SK-N-SH treated with all-trans-retinoic acid at 6 μM for 48 hours (cell line): Measurements from ENCODE around the gene NOXA1.

Source experiments
- ATAC-seq: fragments of 200-7000 bp; cut with Tn5 transposase; 3 replicates; pipeline ENCODE4 v1.9.1; 2020; ENCODE audit warnings: mild to moderate bottlenecking, moderate library complexity
- ARNTL ChIP-seq: fragments of 450-650 bp; formaldehyde crosslinking; IDR thresholded peaks from 2 replicates; pipeline ENCODE4 v1.5.0; 2020; ENCODE audit warnings: low read depth, mild to moderate bottlenecking, moderate library complexity, borderline replicate concordance
- BACH2 ChIP-seq: fragments of 250-450 bp; sonication (Bioruptor Pico); IDR thresholded peaks from 2 replicates; pipeline ENCODE4 v1.9.0; 2021; ENCODE audit warnings: mild to moderate bottlenecking, borderline replicate concordance
- CSDC2 ChIP-seq: fragments of 250-450 bp; sonication (Bioruptor Pico); IDR thresholded peaks from 2 replicates; pipeline ENCODE4 v1.5.0; 2020; ENCODE audit warnings: mild to moderate bottlenecking, moderate library complexity
- GLIS3 ChIP-seq: fragments of 250-450 bp; sonication (Bioruptor Pico); IDR thresholded peaks from 2 replicates; pipeline ENCODE4 v1.5.0; 2020; ENCODE audit warnings: mild to moderate bottlenecking, moderate library complexity
- ISL1 ChIP-seq: fragments of 250-450 bp; sonication (Bioruptor Pico); IDR thresholded peaks from 2 replicates; pipeline ENCODE4 v2.1.2; 2022; ENCODE audit warnings: mild to moderate bottlenecking, moderate library complexity
- OSR1 ChIP-seq: fragments of 250-450 bp; sonication (Bioruptor Pico); IDR thresholded peaks from 2 replicates; pipeline ENCODE4 v1.8.0; 2022; ENCODE audit warnings: moderate library complexity, mild to moderate bottlenecking, inconsistent platforms
- PPARA ChIP-seq: fragments of 250-450 bp; sonication (Bioruptor Pico); IDR thresholded peaks from 2 replicates; pipeline ENCODE4 v1.5.0; 2020; ENCODE audit warnings: mild to moderate bottlenecking, borderline replicate concordance
- RARB ChIP-seq: fragments of 250-450 bp; sonication (Bioruptor Pico); IDR thresholded peaks from 2 replicates; pipeline ENCODE4 v1.8.0; 2021; ENCODE audit warnings: mild to moderate bottlenecking, moderate library complexity
- SNAI2 ChIP-seq: fragments of 250-450 bp; sonication (Bioruptor Pico); IDR thresholded peaks from 2 replicates; pipeline ENCODE4 v1.5.0; 2020; ENCODE audit warnings: mild to moderate bottlenecking, moderate library complexity
- TCF4 ChIP-seq: fragments of 250-450 bp; sonication (Bioruptor Pico); IDR thresholded peaks from 2 replicates; pipeline ENCODE4 v1.8.0; 2021; ENCODE audit warnings: mild to moderate bottlenecking, moderate library complexity, borderline replicate concordance
- TOX ChIP-seq: fragments of 250-450 bp; sonication (Bioruptor Pico); IDR thresholded peaks from 2 replicates; pipeline ENCODE4 v1.8.0; 2021; ENCODE audit warnings: mild to moderate bottlenecking, moderate library complexity, borderline replicate concordance
- ZC3H10 ChIP-seq: fragments of 250-450 bp; sonication (Bioruptor Pico); IDR thresholded peaks from 2 replicates; pipeline ENCODE4 v1.5.1; 2021; ENCODE audit warnings: mild to moderate bottlenecking, moderate library complexity
- ZFP30 ChIP-seq: fragments of 450-650 bp; formaldehyde crosslinking; IDR thresholded peaks from 2 replicates; pipeline ENCODE4 v1.5.0; 2022; ENCODE audit warnings: mild to moderate bottlenecking, moderate library complexity
- ZNF565 ChIP-seq: fragments of 450-650 bp; formaldehyde crosslinking; conservative IDR thresholded peaks from 2 replicates; pipeline ENCODE4 v1.5.0; 2020; ENCODE audit warnings: low read depth, mild to moderate bottlenecking, moderate library complexity
- ZNF70 ChIP-seq: fragments of 450-650 bp; formaldehyde crosslinking; IDR thresholded peaks from 2 replicates; pipeline ENCODE4 v1.5.0; 2020; ENCODE audit warnings: mild to moderate bottlenecking, moderate library complexity
- ZNF8 ChIP-seq: fragments of 450-650 bp; formaldehyde crosslinking; IDR thresholded peaks from 2 replicates; pipeline ENCODE4 v1.5.0; 2020; ENCODE audit warnings: mild to moderate bottlenecking, moderate library complexity
- TF ChIP-seq, protein P1 (sequence below): fragments of 250-450 bp; sonication (Bioruptor Pico); IDR thresholded peaks from 2 replicates; pipeline ENCODE4 v1.5.1; 2020; ENCODE audit warnings: low read depth, mild to moderate bottlenecking, moderate library complexity
- TF ChIP-seq, protein P2 (sequence below): fragments of 250-450 bp; sonication (Bioruptor Pico); IDR thresholded peaks from 2 replicates; pipeline ENCODE4 v1.5.1; 2021; ENCODE audit warnings: mild to moderate bottlenecking, moderate library complexity
- TF ChIP-seq, protein P3 (sequence below): fragments of 250-450 bp; sonication (Bioruptor Pico); IDR thresholded peaks from 2 replicates; pipeline ENCODE4 v1.8.0; 2020; ENCODE audit warnings: mild to moderate bottlenecking, moderate library complexity, borderline replicate concordance
- TF ChIP-seq, protein P4 (sequence below): fragments of 250-450 bp; sonication (Bioruptor Pico); IDR thresholded peaks from 2 replicates; pipeline ENCODE4 v1.5.0; 2020; ENCODE audit warnings: mild to moderate bottlenecking, moderate library complexity
- TF ChIP-seq, protein P5 (sequence below): fragments of 250-450 bp; sonication (Bioruptor Pico); IDR thresholded peaks from 2 replicates; pipeline ENCODE4 v1.8.0; 2021; ENCODE audit warnings: low read depth, mild to moderate bottlenecking, moderate library complexity, borderline replicate concordance

The NOXA1 gene

DNA sequence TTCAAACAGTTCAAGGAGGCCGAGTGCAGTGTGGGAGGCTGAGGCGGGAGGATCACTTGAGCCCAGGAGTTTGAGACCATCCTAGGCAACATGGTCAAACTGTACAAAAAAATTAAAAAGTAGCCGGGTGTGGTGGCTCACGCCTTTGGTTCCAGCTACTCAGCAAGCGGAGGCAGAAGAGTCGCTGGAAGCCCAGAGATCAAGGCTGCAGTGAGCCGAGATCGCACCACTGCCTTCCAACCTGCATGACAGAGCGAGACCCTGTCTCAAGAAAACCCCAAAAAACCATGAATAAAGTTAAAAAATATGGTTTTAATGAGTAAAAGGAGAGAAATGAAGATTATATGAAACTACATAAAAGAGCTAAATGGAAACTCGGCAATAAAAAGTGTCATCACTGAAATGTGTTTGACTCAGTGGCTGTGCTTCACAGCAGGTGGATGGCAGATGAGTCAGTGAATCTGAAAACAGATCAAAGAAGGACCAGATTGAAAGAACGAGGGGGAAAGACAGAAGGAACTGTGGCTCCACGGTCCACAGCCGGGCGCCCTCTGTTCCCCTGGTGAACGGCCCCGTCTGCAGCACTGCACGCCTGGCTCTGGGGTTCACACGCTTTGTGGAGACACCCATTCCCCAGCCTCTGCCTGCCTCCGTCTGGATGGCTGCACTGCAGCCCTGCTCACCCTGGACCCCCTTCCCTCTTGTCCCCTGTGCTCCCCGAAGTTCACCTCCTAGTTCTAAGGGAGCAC is 25.3 kb upstream of the NOXA1 start:
- ATAC-seq, result no peak
- TF ChIP-seq ZNF8 (CRISPR knock-in tag), result no peak
- no peak for TF ChIP-seq ARNTL (CRISPR knock-in tag)

DNA sequence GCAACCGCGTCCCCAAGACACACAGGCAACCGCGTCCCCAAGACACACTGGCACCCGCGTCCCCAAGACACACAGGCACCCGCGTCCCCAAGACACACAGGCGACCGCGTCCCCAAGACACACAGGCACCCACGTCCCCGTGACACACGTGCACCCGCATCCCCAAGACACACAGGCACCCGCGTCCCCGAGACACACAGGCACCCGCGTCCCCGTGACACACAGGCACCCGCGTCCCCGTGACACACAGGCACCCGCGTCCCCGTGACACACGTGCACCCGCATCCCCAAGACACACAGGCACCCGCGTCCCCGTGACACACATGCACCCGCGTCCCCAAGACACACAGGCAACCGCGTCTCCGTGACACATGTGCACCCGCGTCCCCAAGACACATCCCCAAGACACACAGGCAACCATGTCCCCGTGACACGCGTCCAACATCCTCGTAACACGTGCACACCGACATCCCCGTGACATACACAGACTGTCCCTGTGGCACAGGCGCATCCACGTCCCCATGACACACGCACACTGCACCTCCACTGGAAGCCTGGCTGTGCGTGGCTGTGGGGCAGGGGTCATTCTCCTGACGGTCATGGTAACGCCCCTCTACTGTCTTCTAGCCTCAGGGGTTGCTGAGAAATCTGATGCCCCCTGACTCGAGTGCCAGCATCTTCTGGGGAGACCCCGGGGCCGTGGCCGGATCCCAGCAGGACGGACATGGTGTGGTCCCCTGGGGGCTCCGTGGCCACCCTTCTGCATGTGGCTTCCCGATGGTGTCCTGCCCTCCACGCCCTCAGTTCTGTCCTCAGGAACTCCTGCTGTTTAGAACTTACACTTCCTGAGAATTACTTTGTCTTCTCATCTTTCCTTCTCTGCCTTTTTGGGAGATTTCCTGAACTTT is 24.4 kb upstream of the NOXA1 start:
- no peak for ATAC-seq
- TF ChIP-seq ISL1 (CRISPR knock-in tag), result no peak
- TF ChIP-seq, protein P1, sequence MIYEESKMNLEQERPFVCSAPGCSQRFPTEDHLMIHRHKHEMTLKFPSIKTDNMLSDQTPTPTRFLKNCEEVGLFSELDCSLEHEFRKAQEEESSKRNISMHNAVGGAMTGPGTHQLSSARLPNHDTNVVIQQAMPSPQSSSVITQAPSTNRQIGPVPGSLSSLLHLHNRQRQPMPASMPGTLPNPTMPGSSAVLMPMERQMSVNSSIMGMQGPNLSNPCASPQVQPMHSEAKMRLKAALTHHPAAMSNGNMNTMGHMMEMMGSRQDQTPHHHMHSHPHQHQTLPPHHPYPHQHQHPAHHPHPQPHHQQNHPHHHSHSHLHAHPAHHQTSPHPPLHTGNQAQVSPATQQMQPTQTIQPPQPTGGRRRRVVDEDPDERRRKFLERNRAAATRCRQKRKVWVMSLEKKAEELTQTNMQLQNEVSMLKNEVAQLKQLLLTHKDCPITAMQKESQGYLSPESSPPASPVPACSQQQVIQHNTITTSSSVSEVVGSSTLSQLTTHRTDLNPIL (CRISPR knock-in tag), result no peak
- TF ChIP-seq, protein P2, sequence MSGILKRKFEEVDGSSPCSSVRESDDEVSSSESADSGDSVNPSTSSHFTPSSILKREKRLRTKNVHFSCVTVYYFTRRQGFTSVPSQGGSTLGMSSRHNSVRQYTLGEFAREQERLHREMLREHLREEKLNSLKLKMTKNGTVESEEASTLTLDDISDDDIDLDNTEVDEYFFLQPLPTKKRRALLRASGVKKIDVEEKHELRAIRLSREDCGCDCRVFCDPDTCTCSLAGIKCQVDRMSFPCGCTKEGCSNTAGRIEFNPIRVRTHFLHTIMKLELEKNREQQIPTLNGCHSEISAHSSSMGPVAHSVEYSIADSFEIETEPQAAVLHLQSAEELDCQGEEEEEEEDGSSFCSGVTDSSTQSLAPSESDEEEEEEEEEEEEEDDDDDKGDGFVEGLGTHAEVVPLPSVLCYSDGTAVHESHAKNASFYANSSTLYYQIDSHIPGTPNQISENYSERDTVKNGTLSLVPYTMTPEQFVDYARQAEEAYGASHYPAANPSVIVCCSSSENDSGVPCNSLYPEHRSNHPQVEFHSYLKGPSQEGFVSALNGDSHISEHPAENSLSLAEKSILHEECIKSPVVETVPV (CRISPR knock-in tag), result no peak
- TF ChIP-seq ZC3H10 (CRISPR knock-in tag), result no peak
- TF ChIP-seq PPARA (CRISPR knock-in tag), result no peak
- no peak for TF ChIP-seq SNAI2 (CRISPR knock-in tag)
- no peak for TF ChIP-seq ZNF565
- no peak for TF ChIP-seq TCF4 (CRISPR knock-in tag)
- no peak for TF ChIP-seq RARB
- TF ChIP-seq, protein P3, sequence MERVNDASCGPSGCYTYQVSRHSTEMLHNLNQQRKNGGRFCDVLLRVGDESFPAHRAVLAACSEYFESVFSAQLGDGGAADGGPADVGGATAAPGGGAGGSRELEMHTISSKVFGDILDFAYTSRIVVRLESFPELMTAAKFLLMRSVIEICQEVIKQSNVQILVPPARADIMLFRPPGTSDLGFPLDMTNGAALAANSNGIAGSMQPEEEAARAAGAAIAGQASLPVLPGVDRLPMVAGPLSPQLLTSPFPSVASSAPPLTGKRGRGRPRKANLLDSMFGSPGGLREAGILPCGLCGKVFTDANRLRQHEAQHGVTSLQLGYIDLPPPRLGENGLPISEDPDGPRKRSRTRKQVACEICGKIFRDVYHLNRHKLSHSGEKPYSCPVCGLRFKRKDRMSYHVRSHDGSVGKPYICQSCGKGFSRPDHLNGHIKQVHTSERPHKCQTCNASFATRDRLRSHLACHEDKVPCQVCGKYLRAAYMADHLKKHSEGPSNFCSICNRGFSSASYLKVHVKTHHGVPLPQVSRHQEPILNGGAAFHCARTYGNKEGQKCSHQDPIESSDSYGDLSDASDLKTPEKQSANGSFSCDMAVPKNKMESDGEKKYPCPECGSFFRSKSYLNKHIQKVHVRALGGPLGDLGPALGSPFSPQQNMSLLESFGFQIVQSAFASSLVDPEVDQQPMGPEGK, result no peak
- TF ChIP-seq CSDC2 (CRISPR knock-in tag), result no peak
- TF ChIP-seq OSR1 (CRISPR knock-in tag), result no peak
- no peak for TF ChIP-seq ZFP30 (CRISPR knock-in tag)
- TF ChIP-seq, protein P4, sequence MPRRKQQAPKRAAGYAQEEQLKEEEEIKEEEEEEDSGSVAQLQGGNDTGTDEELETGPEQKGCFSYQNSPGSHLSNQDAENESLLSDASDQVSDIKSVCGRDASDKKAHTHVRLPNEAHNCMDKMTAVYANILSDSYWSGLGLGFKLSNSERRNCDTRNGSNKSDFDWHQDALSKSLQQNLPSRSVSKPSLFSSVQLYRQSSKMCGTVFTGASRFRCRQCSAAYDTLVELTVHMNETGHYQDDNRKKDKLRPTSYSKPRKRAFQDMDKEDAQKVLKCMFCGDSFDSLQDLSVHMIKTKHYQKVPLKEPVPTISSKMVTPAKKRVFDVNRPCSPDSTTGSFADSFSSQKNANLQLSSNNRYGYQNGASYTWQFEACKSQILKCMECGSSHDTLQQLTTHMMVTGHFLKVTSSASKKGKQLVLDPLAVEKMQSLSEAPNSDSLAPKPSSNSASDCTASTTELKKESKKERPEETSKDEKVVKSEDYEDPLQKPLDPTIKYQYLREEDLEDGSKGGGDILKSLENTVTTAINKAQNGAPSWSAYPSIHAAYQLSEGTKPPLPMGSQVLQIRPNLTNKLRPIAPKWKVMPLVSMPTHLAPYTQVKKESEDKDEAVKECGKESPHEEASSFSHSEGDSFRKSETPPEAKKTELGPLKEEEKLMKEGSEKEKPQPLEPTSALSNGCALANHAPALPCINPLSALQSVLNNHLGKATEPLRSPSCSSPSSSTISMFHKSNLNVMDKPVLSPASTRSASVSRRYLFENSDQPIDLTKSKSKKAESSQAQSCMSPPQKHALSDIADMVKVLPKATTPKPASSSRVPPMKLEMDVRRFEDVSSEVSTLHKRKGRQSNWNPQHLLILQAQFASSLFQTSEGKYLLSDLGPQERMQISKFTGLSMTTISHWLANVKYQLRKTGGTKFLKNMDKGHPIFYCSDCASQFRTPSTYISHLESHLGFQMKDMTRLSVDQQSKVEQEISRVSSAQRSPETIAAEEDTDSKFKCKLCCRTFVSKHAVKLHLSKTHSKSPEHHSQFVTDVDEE, result no peak
- no peak for TF ChIP-seq ZNF70 (CRISPR knock-in tag)
- TF ChIP-seq TOX (CRISPR knock-in tag), result no peak

DNA sequence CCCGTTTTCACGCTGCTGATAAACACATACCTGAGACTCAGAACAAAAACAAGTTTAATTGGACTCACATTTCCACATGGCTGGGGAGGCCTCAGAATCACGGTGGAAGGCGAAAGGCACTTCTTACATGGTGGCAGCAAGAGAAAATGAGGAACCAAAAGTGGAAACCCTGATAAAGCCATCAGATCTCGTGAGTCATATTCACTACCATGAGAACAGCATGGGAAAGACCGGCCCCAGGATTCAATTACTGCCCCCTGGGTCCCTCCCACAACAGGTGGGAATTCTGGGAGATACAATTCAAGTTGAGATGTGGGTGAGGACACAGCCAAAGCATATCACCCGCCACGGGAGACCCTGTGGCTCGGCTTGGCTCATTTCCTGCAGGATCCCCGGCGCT is 20.4 kb upstream of the NOXA1 start:
- no peak for ATAC-seq
- TF ChIP-seq, protein P3, result no peak
- TF ChIP-seq ARNTL (CRISPR knock-in tag) (no peak), OSR1 (CRISPR knock-in tag) (no peak), SNAI2 (CRISPR knock-in tag) (no peak), CSDC2 (CRISPR knock-in tag) (no peak), RARB (no peak), BACH2 (no peak), GLIS3 (CRISPR knock-in tag) (no peak), ZNF565 (no peak), TCF4 (CRISPR knock-in tag) (no peak), ZFP30 (CRISPR knock-in tag) (no peak), ISL1 (CRISPR knock-in tag) (no peak)
- TF ChIP-seq, protein P1 (CRISPR knock-in tag), result no peak
- TF ChIP-seq, protein P5, sequence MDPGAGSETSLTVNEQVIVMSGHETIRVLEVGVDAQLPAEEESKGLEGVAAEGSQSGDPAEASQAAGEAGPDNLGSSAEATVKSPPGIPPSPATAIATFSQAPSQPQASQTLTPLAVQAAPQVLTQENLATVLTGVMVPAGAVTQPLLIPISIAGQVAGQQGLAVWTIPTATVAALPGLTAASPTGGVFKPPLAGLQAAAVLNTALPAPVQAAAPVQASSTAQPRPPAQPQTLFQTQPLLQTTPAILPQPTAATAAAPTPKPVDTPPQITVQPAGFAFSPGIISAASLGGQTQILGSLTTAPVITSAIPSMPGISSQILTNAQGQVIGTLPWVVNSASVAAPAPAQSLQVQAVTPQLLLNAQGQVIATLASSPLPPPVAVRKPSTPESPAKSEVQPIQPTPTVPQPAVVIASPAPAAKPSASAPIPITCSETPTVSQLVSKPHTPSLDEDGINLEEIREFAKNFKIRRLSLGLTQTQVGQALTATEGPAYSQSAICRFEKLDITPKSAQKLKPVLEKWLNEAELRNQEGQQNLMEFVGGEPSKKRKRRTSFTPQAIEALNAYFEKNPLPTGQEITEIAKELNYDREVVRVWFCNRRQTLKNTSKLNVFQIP (CRISPR knock-in tag), result no peak
